ENCODE data around the gene PPP2R1A.
A peak's percentile ranks its signal among the peaks of the same experiment; 100 is the strongest.
"Not testable (repeated sequence)": the region's sequence is repeated elsewhere in the genome, so short reads cannot be mapped to it uniquely, and the experiment has no call there.

The PPP2R1A gene

GRCh38 chr19:52248241-52248640 lies 58.4 kb downstream of the PPP2R1A start:
- DNase-seq, result peak; percentile 10 to 54

GRCh38 chr19:52258426-52258825 lies 68.6 kb downstream of the PPP2R1A start:
- DNase-seq, result no peak

- DNase-seq, result not testable (repeated sequence)
Observed at GRCh38 chr19:52265556-52265955, 75.7 kb downstream of the PPP2R1A start.

- peak; percentile 94 to 95 for DNase-seq
Observed at GRCh38 chr19:52269338-52270261, 79.7 kb downstream of the PPP2R1A start, which contains the start of gene ZNF766. ZNF766 (plus strand) TSS chr19:52269587; CDS start chr19:52269614, 27 bp downstream.

- DNase-seq, result no peak
Observed at GRCh38 chr19:52270266-52270885, 80.5 kb downstream of the PPP2R1A start.

- DNase-seq, result no peak
Observed at GRCh38 chr19:52273301-52273700, 83.4 kb downstream of the PPP2R1A start.

- no peak for DNase-seq
Observed at GRCh38 chr19:52274191-52274590, 84.3 kb downstream of the PPP2R1A start.

GRCh38 chr19:52275988-52276387 lies 86.1 kb downstream of the PPP2R1A start:
- no peak for DNase-seq

- DNase-seq, result no peak
Observed at GRCh38 chr19:52277471-52277870, 87.6 kb downstream of the PPP2R1A start.

All from NCI-H1930 (cell line).